NCI-H460 (cell line): ENCODE results near the gene SYNE2. TPM values are rescaled to one million over a fixed set of nuclear protein-coding genes. Genes with fewer than 3 reads are reported as not detected.
"Not testable (repeated sequence)": the region's sequence is repeated elsewhere in the genome, so short reads cannot be mapped to it uniquely, and the experiment has no call there.

Experiments
- DNase-seq: peaks from one replicate; pipeline ENCODE4 v3.0.0-alpha.2; 2016; ENCODE audit warnings: low read depth; ENCODE audit errors: extremely low read depth
- total RNA-seq: library from RNA; depleted of rRNA; stranded (reverse); fragments of >200 nt; shearing (Covaris generic); gene quantifications from 2 replicates; pipeline ENCODE4 v1.2.3, GENCODE V29; 2014

The SYNE2 gene
- total RNA-seq, 1 experiment from 2014 or later: 9.1 TPM

DNA sequence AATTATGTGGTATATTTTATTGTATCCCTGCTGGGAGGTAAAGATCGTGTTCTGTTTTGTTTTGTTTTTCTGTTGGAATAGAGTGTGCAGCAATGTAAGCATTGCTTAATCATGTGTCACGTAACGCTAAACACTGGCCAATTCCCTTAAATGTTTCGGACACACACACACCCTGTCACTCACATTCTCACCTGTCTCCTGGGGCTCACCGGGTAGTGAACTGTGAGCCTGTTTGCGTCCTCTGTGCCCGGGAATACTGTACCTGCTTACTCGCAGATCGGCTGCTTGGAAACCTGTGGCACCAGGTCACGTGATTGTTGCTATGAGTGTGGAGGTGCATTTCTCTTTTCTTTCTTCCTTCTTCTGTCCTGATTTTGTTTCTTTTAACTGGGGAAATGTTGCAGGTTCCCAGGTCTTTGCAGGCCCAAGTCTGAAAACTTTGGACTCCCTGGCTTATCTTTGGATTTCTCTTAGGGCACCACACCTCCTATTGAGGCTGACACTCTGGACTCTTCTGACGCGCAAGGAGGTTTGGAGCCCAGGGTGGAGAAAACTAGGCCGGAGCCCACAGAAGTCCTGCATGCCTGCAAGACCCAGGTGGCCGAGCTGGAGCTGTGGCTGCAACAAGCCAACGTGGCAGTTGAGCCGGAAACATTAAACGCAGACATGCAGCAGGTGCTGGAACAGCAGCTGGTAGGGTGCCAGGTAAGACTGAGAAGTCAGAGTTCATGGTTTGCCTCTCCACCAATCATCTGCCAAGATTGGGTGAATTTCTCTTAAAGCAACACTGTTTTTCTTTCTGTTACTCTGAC, 260.3 kb downstream of the SYNE2 start:
- DNase-seq: no peak

DNA sequence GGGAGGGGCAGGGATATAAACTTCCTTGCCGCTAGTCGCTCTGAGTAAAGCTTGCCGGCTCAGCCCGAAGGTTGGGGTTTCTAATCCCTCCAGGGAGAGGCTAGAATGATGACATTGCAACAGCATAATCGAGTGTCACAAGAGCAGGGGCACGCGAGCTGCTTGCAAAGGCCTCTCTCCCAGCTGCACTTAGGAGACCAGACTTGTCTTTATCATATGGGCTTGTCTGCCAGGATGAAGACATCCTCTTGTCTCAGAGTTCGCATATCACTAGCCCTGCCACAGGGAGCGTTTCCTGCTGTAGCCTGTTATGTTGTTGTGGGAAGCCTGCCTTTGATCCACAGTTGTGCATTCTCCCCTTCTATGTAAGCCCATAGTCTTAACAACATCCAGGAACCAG, 261.4 kb downstream of the SYNE2 start:
- no peak for DNase-seq

- no peak for DNase-seq
Observed at GRCh38 chr14:64114796-64115195, 262.0 kb downstream of the SYNE2 start.

- no peak for DNase-seq
Observed at GRCh38 chr14:64115401-64115800, 262.6 kb downstream of the SYNE2 start.

DNA sequence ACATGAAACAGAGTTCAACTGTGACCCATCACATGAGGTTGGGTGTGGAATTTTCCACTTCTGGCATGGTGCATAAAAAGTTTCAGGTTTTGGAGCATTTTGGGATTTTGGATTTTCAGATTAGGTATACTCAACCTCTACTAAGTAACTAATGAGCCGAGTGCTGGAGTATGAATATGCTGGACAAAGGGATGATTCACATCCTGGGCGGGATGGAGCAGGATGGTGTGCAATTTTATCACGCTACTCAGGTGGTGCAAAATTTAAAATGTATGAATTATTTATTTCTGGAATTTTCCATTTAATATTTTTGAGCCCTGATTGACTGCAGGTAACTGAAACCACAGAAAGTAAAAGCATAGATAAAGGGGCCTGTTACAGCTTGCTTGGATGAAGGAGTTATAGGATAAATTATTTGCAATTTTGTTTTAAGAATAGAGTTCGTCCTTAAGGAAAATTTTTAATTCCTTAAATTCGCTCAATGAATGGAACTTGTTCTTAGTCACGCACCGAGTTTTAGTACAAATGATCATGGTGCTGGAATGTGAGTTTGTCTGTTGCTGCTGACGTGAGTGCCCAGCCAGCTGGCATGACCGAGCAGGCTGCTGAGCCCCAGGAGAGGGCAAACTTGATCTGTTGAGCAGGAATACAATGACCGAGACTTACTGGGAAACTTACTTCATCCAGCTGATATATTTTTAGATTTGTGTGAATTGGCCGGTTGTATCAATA, 265.0 kb downstream of the SYNE2 start:
- peak; percentile 82 for DNase-seq

DNA sequence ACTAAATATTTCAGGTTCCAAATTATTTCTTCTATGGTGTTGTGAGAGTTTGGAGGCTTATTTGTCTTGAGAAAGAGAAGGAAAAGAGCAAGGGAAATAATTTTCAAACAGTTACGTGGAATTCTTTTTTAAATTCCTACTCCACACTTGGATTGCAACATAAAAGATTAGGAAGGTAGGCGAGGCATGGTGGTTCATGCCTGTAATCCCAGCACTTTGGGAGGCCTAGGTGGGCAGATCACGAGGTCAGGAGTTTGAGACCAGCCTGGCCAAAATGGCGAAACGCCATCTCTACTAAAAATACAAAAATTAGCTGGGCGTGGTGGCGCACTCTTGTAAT, 265.6 kb downstream of the SYNE2 start:
- DNase-seq: not testable (repeated sequence)

GRCh38 chr14:64118892-64119291, 266.1 kb downstream of the SYNE2 start:
- no peak for DNase-seq

- peak; percentile 45 for DNase-seq
Observed at GRCh38 chr14:64119500-64119899, 266.7 kb downstream of the SYNE2 start.

DNA sequence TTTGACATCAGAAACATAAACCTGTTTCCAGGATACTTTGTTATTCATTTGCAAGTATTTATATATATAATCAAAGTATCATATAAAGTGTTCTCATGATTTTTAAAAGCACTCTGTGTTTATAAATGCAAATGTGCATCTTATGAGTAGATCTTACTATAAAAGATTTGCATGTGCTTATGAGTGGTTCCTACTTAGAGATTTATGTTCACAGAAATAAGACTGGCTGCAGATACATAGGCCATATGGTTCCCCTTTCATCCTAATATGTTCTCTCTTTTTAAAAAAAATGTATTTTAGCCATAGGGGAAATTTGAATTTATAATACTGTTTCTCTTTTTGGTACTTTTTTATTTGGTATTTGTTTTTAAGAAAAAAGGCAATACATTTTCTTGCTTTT, 267.2 kb downstream of the SYNE2 start:
- no peak for DNase-seq

GRCh38 chr14:64123241-64123822, 270.5 kb downstream of the SYNE2 start:
- no peak for DNase-seq

DNA sequence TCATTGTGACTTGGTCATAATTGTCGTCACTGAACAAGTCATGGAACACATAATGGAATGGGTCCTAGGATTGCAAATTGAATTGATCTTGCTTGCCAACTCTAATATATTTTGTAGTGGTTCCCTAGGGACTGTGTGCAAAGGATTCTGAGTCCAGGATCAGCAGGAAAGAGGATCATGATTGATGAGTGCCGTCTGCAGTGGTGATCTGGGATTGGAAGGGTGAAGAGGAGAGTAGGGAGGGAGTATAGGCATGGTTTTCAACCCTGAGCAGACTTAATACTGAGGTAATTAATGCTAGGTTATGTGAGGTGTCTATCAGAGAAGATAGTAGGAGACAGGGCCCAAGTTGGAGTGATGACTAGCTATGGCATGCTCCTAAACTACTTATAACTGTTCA, 272.5 kb downstream of the SYNE2 start:
- DNase-seq: no peak

GRCh38 chr14:64126548-64126947, 273.7 kb downstream of the SYNE2 start:
- DNase-seq: no peak

DNA sequence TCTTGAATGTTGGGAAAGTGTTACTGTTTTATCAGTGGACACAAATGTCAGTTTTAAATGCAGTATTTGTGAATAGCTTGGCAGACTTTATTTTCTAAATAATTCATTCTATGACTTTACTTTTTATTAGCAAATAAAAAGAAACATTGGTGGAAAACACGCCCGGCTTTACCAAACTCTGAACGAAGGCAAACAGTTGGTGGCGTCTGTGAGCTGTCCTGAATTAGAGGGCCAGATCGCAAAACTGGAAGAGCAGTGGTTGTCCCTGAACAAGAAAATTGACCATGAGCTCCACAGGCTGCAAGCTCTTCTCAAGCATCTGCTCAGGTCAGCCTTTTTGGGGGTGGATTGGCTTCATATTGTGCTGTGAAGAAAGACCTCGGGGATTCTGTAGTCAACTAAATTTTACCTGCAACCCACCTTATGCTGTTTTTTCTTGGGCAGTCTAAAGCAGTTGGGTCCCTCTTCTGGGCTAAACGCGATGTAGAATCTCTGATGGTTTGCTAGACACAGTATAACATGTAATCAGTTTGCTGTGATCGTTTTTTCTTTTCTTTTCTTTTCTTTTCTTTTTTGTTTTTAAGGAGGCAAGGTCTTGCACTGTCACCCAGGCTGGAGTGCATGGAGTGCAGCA, 285.0 kb downstream of the SYNE2 start:
- DNase-seq: peak; percentile 9

GRCh38 chr14:64147126-64147790, 294.5 kb downstream of the SYNE2 start:
- DNase-seq: no peak

DNA sequence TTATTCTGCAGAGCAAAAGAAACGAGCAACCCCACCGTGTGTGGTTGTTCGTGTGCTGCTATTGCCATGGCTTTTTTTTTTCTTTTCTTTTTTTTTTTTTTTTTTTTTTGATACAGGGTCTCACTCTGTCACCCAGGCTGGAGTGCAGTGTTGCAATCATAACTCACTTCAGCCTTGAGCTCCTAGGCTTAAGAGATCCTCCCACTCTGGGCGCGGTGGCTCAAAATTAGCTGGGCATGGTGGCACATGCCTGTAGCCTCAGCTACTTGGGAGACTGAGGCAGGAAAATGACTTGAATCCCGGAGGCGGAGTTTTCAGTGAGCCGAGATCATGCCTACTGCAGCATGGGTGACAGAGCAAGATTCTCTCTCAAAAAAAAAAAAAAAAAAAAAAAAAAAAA, 297.1 kb downstream of the SYNE2 start:
- DNase-seq: no peak

GRCh38 chr14:64158608-64159007, 305.8 kb downstream of the SYNE2 start:
- no peak for DNase-seq

GRCh38 chr14:64159588-64159987, 306.8 kb downstream of the SYNE2 start:
- DNase-seq: no peak

- DNase-seq: no peak
Observed at GRCh38 chr14:64170181-64170580, 317.4 kb downstream of the SYNE2 start.

DNA sequence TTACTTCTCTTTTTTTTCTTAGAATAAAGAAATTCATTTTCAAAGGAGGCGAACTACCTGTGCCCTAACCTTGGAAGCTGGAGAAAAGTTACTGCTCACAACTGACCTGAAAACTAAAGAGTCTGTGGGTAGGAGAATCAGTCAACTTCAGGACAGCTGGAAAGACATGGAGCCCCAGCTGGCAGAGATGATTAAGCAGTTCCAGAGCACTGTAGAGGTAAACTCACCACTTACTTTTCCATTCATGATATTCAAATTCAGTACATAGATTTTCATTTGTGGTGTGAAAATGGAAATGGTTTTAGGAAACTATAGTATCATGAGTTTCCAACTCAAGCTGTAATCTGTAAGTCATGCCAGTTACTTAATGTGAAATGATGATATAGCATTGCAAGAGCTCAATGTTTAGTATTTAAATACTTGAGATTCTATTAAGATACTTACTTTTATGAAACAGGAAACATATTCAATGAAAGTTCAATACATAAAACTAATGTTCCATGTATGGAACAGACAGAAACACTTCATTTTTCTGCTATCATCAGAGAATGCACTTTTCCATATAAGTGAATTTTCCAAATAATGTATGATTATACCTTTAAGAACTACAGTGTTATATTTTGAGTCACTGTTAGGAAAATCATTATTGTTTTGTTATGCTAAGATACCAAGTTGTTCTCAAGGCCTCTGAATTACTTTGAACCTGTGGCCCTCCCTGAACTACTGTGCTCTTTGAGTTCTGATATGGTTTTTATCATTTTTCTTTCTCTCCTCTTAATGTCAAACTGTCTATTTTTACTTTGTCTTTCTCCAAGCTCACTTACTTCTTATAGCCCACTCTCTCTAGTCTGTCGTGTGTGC, 322.3 kb downstream of the SYNE2 start:
- no peak for DNase-seq

DNA sequence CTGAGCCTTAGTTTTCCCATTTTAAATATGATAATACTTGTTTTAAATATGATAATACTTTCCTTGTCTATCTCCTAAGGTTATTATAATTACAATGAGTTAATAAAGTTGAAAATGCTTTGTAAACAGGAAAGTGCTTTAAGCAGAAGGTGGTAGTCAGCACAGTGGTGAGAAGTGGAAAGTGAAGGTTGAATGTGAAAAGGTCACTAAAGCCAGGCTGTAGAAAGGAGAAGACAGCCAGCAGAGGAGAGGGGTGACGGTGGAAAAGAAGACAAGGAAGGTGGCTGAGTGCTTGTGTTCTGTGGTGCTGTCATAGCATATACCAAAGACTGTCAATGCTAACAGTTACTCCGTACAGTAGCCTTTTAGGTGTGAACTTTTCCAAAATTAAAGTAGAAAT, 323.5 kb downstream of the SYNE2 start:
- DNase-seq: no peak
